ENCODE results near the gene COL27A1. TPM values are rescaled to one million over a fixed set of nuclear protein-coding genes. Genes with fewer than 3 reads are reported as not detected.

Gene COL27A1
- total and polyA plus RNA-seq, 2 donors: 12.6 to 24.0 TPM

- Histone ChIP-seq H3K27me3 (ENCODE audit: control insufficient read depth in 2 of 2, insufficient read depth in 1 of 2, low read length in 1 of 2) (no peaks in the 10 kb centered on the region), H3K36me3 (ENCODE audit: control insufficient read depth in 2 of 2, insufficient read depth in 2 of 2, low read length in 1 of 2) (no peaks in the 10 kb centered on the region), H3K4me1 (ENCODE audit: control insufficient read depth in 2 of 2, insufficient read depth in 2 of 2, low read length in 2 of 2) (no peaks in the 10 kb centered on the region), H3K27ac (ENCODE audit: low read depth in 1 of 2, low read length in 1 of 2) (no peak overlapping the region), H3K4me3 (ENCODE audit: low read length in 2 of 2) (no peak overlapping the region), H3K9me3 (ENCODE audit: control insufficient read depth in 2 of 2, insufficient read depth in 1 of 2, low read length in 1 of 2) (no peaks in the 10 kb centered on the region)
- no peak for DNase-seq (ENCODE audit: low read depth in 6 of 9, low spot score in 9 of 9)
- 92% methylated on average over 13 of the region's 13 CpGs for WGBS
Observed at GRCh38 chr9:114250235-114250568, 94.9 kb downstream of the COL27A1 start.

GRCh38 chr9:114250648-114251047 lies 95.3 kb downstream of the COL27A1 start:
- no peaks in the 10 kb centered on the region for H3K4me1 ChIP-seq (ENCODE audit: control insufficient read depth in 2 of 2, insufficient read depth in 2 of 2, low read length in 2 of 2)
- H3K36me3 ChIP-seq (ENCODE audit: control insufficient read depth in 2 of 2, insufficient read depth in 2 of 2, low read length in 1 of 2): no peaks in the 10 kb centered on the region
- no peak for DNase-seq (ENCODE audit: low read depth in 6 of 9, low spot score in 9 of 9)
- H3K9me3 ChIP-seq (ENCODE audit: control insufficient read depth in 2 of 2, insufficient read depth in 1 of 2, low read length in 1 of 2): no peaks in the 10 kb centered on the region
- H3K4me3 ChIP-seq (ENCODE audit: low read length in 2 of 2): no peak overlapping the region
- 87% methylated on average over 3 of the region's 3 CpGs for WGBS
- H3K27me3 ChIP-seq (ENCODE audit: control insufficient read depth in 2 of 2, insufficient read depth in 1 of 2, low read length in 1 of 2): no peaks in the 10 kb centered on the region
- H3K27ac ChIP-seq (ENCODE audit: low read depth in 1 of 2, low read length in 1 of 2): no peak overlapping the region

GRCh38 chr9:114252394-114252793 lies 97.1 kb downstream of the COL27A1 start:
- WGBS: 90% methylated on average over 6 of the region's 6 CpGs
- no peak overlapping the region for H3K27ac ChIP-seq (ENCODE audit: low read depth in 1 of 2, low read length in 1 of 2)
- DNase-seq (ENCODE audit: low read depth in 6 of 9, low spot score in 9 of 9): no peak
- no peaks in the 10 kb centered on the region for H3K9me3 ChIP-seq (ENCODE audit: control insufficient read depth in 2 of 2, insufficient read depth in 1 of 2, low read length in 1 of 2)
- H3K4me1 ChIP-seq (ENCODE audit: control insufficient read depth in 2 of 2, insufficient read depth in 2 of 2, low read length in 2 of 2): no peaks in the 10 kb centered on the region
- no peaks in the 10 kb centered on the region for H3K27me3 ChIP-seq (ENCODE audit: control insufficient read depth in 2 of 2, insufficient read depth in 1 of 2, low read length in 1 of 2)
- H3K36me3 ChIP-seq (ENCODE audit: control insufficient read depth in 2 of 2, insufficient read depth in 2 of 2, low read length in 1 of 2): no peaks in the 10 kb centered on the region
- no peak overlapping the region for H3K4me3 ChIP-seq (ENCODE audit: low read length in 2 of 2)

GRCh38 chr9:114256827-114257328 lies 101.5 kb downstream of the COL27A1 start:
- DNase-seq (ENCODE audit: low read depth in 6 of 9, low spot score in 9 of 9): no peak
- no peaks in the 10 kb centered on the region for H3K9me3 ChIP-seq (ENCODE audit: control insufficient read depth in 2 of 2, insufficient read depth in 1 of 2, low read length in 1 of 2)
- no peak overlapping the region for H3K27ac ChIP-seq (ENCODE audit: low read depth in 1 of 2, low read length in 1 of 2)
- no peak overlapping the region for H3K4me3 ChIP-seq (ENCODE audit: low read length in 2 of 2)
- H3K27me3 ChIP-seq (ENCODE audit: control insufficient read depth in 2 of 2, insufficient read depth in 1 of 2, low read length in 1 of 2): no peaks in the 10 kb centered on the region
- H3K4me1 ChIP-seq (ENCODE audit: control insufficient read depth in 2 of 2, insufficient read depth in 2 of 2, low read length in 2 of 2): no peaks in the 10 kb centered on the region
- 94% methylated on average over 10 of the region's 10 CpGs for WGBS
- H3K36me3 ChIP-seq (ENCODE audit: control insufficient read depth in 2 of 2, insufficient read depth in 2 of 2, low read length in 1 of 2): no peaks in the 10 kb centered on the region

- 82% methylated on average over 10 of the region's 10 CpGs for WGBS
- H3K36me3 ChIP-seq (ENCODE audit: control insufficient read depth in 2 of 2, insufficient read depth in 2 of 2, low read length in 1 of 2): no peaks in the 10 kb centered on the region
- no peak overlapping the region for H3K27ac ChIP-seq (ENCODE audit: low read depth in 1 of 2, low read length in 1 of 2)
- no peak for DNase-seq (ENCODE audit: low read depth in 6 of 9, low spot score in 9 of 9)
- no peaks in the 10 kb centered on the region for H3K27me3 ChIP-seq (ENCODE audit: control insufficient read depth in 2 of 2, insufficient read depth in 1 of 2, low read length in 1 of 2)
- H3K9me3 ChIP-seq (ENCODE audit: control insufficient read depth in 2 of 2, insufficient read depth in 1 of 2, low read length in 1 of 2): no peaks in the 10 kb centered on the region
- no peaks in the 10 kb centered on the region for H3K4me1 ChIP-seq (ENCODE audit: control insufficient read depth in 2 of 2, insufficient read depth in 2 of 2, low read length in 2 of 2)
- no peak overlapping the region for H3K4me3 ChIP-seq (ENCODE audit: low read length in 2 of 2)
Observed at GRCh38 chr9:114258218-114258617, 102.9 kb downstream of the COL27A1 start.

GRCh38 chr9:114258866-114259797 lies 103.8 kb downstream of the COL27A1 start:
- no peaks in the 10 kb centered on the region for H3K4me1 ChIP-seq (ENCODE audit: control insufficient read depth in 2 of 2, insufficient read depth in 2 of 2, low read length in 2 of 2)
- H3K36me3 ChIP-seq (ENCODE audit: control insufficient read depth in 2 of 2, insufficient read depth in 2 of 2, low read length in 1 of 2): no peaks in the 10 kb centered on the region
- no peaks in the 10 kb centered on the region for H3K9me3 ChIP-seq (ENCODE audit: control insufficient read depth in 2 of 2, insufficient read depth in 1 of 2, low read length in 1 of 2)
- no peak overlapping the region for H3K4me3 ChIP-seq (ENCODE audit: low read length in 2 of 2)
- no peaks in the 10 kb centered on the region for H3K27me3 ChIP-seq (ENCODE audit: control insufficient read depth in 2 of 2, insufficient read depth in 1 of 2, low read length in 1 of 2)
- DNase-seq (ENCODE audit: low read depth in 6 of 9, low spot score in 9 of 9): no peak
- 99% methylated on average over 6 of the region's 6 CpGs for WGBS
- no peak overlapping the region for H3K27ac ChIP-seq (ENCODE audit: low read depth in 1 of 2, low read length in 1 of 2)

- 83% methylated on average over 15 of the region's 15 CpGs for WGBS
- Histone ChIP-seq H3K9me3 (ENCODE audit: control insufficient read depth in 2 of 2, insufficient read depth in 1 of 2, low read length in 1 of 2) (no peaks in the 10 kb centered on the region), H3K27me3 (ENCODE audit: control insufficient read depth in 2 of 2, insufficient read depth in 1 of 2, low read length in 1 of 2) (no peaks in the 10 kb centered on the region), H3K36me3 (ENCODE audit: control insufficient read depth in 2 of 2, insufficient read depth in 2 of 2, low read length in 1 of 2) (no peaks in the 10 kb centered on the region), H3K27ac (ENCODE audit: low read depth in 1 of 2, low read length in 1 of 2) (no peak overlapping the region), H3K4me1 (ENCODE audit: control insufficient read depth in 2 of 2, insufficient read depth in 2 of 2, low read length in 2 of 2) (no peaks in the 10 kb centered on the region), H3K4me3 (ENCODE audit: low read length in 2 of 2) (no peak overlapping the region)
- DNase-seq (ENCODE audit: low read depth in 6 of 9, low spot score in 9 of 9): no peak
Observed at GRCh38 chr9:114259798-114260523, 104.6 kb downstream of the COL27A1 start.

GRCh38 chr9:114261026-114261425 lies 105.7 kb downstream of the COL27A1 start:
- no peaks in the 10 kb centered on the region for H3K36me3 ChIP-seq (ENCODE audit: control insufficient read depth in 2 of 2, insufficient read depth in 2 of 2, low read length in 1 of 2)
- no peaks in the 10 kb centered on the region for H3K9me3 ChIP-seq (ENCODE audit: control insufficient read depth in 2 of 2, insufficient read depth in 1 of 2, low read length in 1 of 2)
- DNase-seq (ENCODE audit: low read depth in 6 of 9, low spot score in 9 of 9): no peak
- no peaks in the 10 kb centered on the region for H3K27me3 ChIP-seq (ENCODE audit: control insufficient read depth in 2 of 2, insufficient read depth in 1 of 2, low read length in 1 of 2)
- no peaks in the 10 kb centered on the region for H3K4me1 ChIP-seq (ENCODE audit: control insufficient read depth in 2 of 2, insufficient read depth in 2 of 2, low read length in 2 of 2)
- 88% methylated on average over 10 of the region's 10 CpGs for WGBS
- H3K27ac ChIP-seq (ENCODE audit: low read depth in 1 of 2, low read length in 1 of 2): no peak overlapping the region
- no peak overlapping the region for H3K4me3 ChIP-seq (ENCODE audit: low read length in 2 of 2)

- H3K36me3 ChIP-seq (ENCODE audit: control insufficient read depth in 2 of 2, insufficient read depth in 2 of 2, low read length in 1 of 2): no peaks in the 10 kb centered on the region
- H3K27ac ChIP-seq (ENCODE audit: low read depth in 1 of 2, low read length in 1 of 2): no peak overlapping the region
- H3K27me3 ChIP-seq (ENCODE audit: control insufficient read depth in 2 of 2, insufficient read depth in 1 of 2, low read length in 1 of 2): no peaks in the 10 kb centered on the region
- no peaks in the 10 kb centered on the region for H3K9me3 ChIP-seq (ENCODE audit: control insufficient read depth in 2 of 2, insufficient read depth in 1 of 2, low read length in 1 of 2)
- WGBS: 80% methylated on average over 9 of the region's 9 CpGs
- no peak overlapping the region for H3K4me3 ChIP-seq (ENCODE audit: low read length in 2 of 2)
- DNase-seq (ENCODE audit: low read depth in 6 of 9, low spot score in 9 of 9): no peak
- H3K4me1 ChIP-seq (ENCODE audit: control insufficient read depth in 2 of 2, insufficient read depth in 2 of 2, low read length in 2 of 2): no peaks in the 10 kb centered on the region
Observed at GRCh38 chr9:114261987-114262386, 106.7 kb downstream of the COL27A1 start.
